Chondrocyte (in vitro differentiated cells): ENCODE data around the gene PREB. TPM values are rescaled to one million over a fixed set of nuclear protein-coding genes. Genes with fewer than 3 reads are reported as not detected.

ENCODE experiments used
- DNase-seq: peaks from one replicate; pipeline ENCODE4 v3.0.0; 2021; ENCODE audit warnings: mixed read lengths, low spot score
- H3K27ac Mint-ChIP-seq: one replicate; pipeline ENCODE4 v1.8.0; 2021; ENCODE audit warnings: mild to moderate bottlenecking, moderate library complexity, mixed read lengths; ENCODE audit not compliant: unreplicated experiment
- H3K27me3 Mint-ChIP-seq: 2 replicates; pipeline ENCODE4 v1.8.0; 2021; ENCODE audit warnings: low read depth, mixed read lengths
- H3K36me3 Mint-ChIP-seq: 2 replicates; pipeline ENCODE4 v1.8.0; 2021; ENCODE audit warnings: low read depth, mixed read lengths
- H3K4me1 Mint-ChIP-seq: 2 replicates; pipeline ENCODE4 v1.8.0; 2021; ENCODE audit warnings: low read depth, mild to moderate bottlenecking, mixed read lengths
- H3K4me3 Mint-ChIP-seq: one replicate; pipeline ENCODE4 v1.8.0; 2021; ENCODE audit warnings: mild to moderate bottlenecking, moderate library complexity, mixed read lengths; ENCODE audit not compliant: unreplicated experiment
- H3K9me3 Mint-ChIP-seq: 2 replicates; pipeline ENCODE4 v1.8.0; 2021; ENCODE audit warnings: low read depth, mixed read lengths
- CTCF ChIP-seq: fragments of 200-600 bp; sonication (generic); IDR thresholded peaks from 2 replicates; pipeline ENCODE4 v1.5.0; 2021; ENCODE audit warnings: antibody characterized with exemption, mild to moderate bottlenecking, moderate library complexity
- total RNA-seq: library from RNA; stranded (reverse); gene quantifications from 3 replicates; pipeline ENCODE4 v1.2.1, GENCODE V29; 2021

Gene PREB
- total RNA-seq, 1 donor from 2014 or later: 49.4 TPM

GRCh38 chr2:27081984-27082772, 52.3 kb downstream of the PREB start:
- Mint-ChIP-seq H3K27ac (no peak overlapping the region), H3K9me3 (no peaks in the 10 kb centered on the region), H3K4me1 (peaks cover 51% of the 10 kb centered on the region), H3K4me3 (no peak overlapping the region), H3K27me3 (no peaks in the 10 kb centered on the region), H3K36me3 (peaks cover 7% of the 10 kb centered on the region)
- TF ChIP-seq CTCF: no peak
- DNase-seq: no peak

Other genes starting within 250 kb of the PREB start
- 12.0 to 16.9 TPM (median 12.3 TPM) in 3 replicates for gene MAPRE3, start 164.0 kb downstream of the PREB start, total RNA-seq
- 107 to 166 TPM (median 110 TPM) in 3 replicates for gene TMEM214, start 101.7 kb downstream of the PREB start, total RNA-seq
- gene AGBL5, start 83.0 kb downstream of the PREB start, total RNA-seq: 14.0 to 31.8 TPM (median 16.3 TPM) in 3 replicates
- 473 to 494 TPM (median 478 TPM) in 3 replicates for gene OST4, start 63.0 kb downstream of the PREB start, total RNA-seq
- gene EMILIN1, start 56.0 kb downstream of the PREB start, total RNA-seq: 180 to 235 TPM (median 182 TPM) in 3 replicates
- gene KHK, start 47.9 kb downstream of the PREB start, total RNA-seq: 1.2 to 1.9 TPM (median 1.3 TPM) in 3 replicates
- gene CGREF1, start 15.5 kb downstream of the PREB start, total RNA-seq: 9.6 to 15.9 TPM (median 13.5 TPM) in 3 replicates
- gene ABHD1, start 10.8 kb downstream of the PREB start, total RNA-seq: 0.30 to 0.44 TPM (median 0.31 TPM) in 3 replicates
- gene PRR30, start 4.8 kb upstream of the PREB start, total RNA-seq: not detected in 3 replicates
- gene TCF23, start 14.4 kb upstream of the PREB start, total RNA-seq: not detected in 3 replicates
- 79.0 to 116 TPM (median 91.2 TPM) in 3 replicates for gene ATRAID, start 77.4 kb upstream of the PREB start, total RNA-seq
- 21.8 to 27.9 TPM (median 24.3 TPM) in 3 replicates for gene SLC5A6, start 77.6 kb upstream of the PREB start, total RNA-seq
- gene CAD, start 82.7 kb upstream of the PREB start, total RNA-seq: 54.8 to 88.4 TPM (median 55.0 TPM) in 3 replicates
- gene SLC30A3, start 128.4 kb upstream of the PREB start, total RNA-seq: 0.17 to 0.31 TPM in 2 of 3 replicates, not detected in the other
- not detected in 3 replicates for gene DNAJC5G, start 140.8 kb upstream of the PREB start, total RNA-seq
- not detected in 3 replicates for gene TRIM54, start 147.8 kb upstream of the PREB start, total RNA-seq
- 1.2 to 2.7 TPM (median 1.5 TPM) in 3 replicates for gene UCN, start 173.8 kb upstream of the PREB start, total RNA-seq
- 57.6 to 68.7 TPM (median 57.7 TPM) in 3 replicates for gene MPV17, start 188.5 kb upstream of the PREB start, total RNA-seq
- 42.0 to 55.3 TPM (median 43.2 TPM) in 3 replicates for gene GTF3C2, start 222.1 kb upstream of the PREB start, total RNA-seq
- gene EIF2B4, start 235.7 kb upstream of the PREB start, total RNA-seq: 43.1 to 46.2 TPM (median 44.0 TPM) in 3 replicates
- 108 to 130 TPM (median 111 TPM) in 3 replicates for gene SNX17, start 236.0 kb upstream of the PREB start, total RNA-seq
- 15.3 to 23.2 TPM (median 15.5 TPM) in 3 replicates for gene ZNF513, start 246.1 kb upstream of the PREB start, total RNA-seq